Loucy (cell line): Measurements from ENCODE around the gene FSTL5.

Source experiments
- CTCF ChIP-seq: fragments of 200-600 bp; sonication (generic); conservative IDR thresholded peaks from 2 replicates; pipeline ENCODE4 v1.5.1; 2014; ENCODE audit warnings: mild to moderate bottlenecking, antibody characterized with exemption, low read length
- EZH2phosphoT487 ChIP-seq: fragments of 200-600 bp; IDR thresholded peaks from 2 replicates; pipeline ENCODE4 v1.6.1; 2018; ENCODE audit warnings: antibody characterized with exemption, mild to moderate bottlenecking, moderate library complexity, borderline replicate concordance

- TF ChIP-seq CTCF: no peak
- TF ChIP-seq EZH2phosphoT487: no peak
These were observed 102.6 kb downstream of the FSTL5 start for GRCh38 chr4:162061214-162061613.
